Head of caudate nucleus (tissue), 42 donors: Measurements from ENCODE around the gene IARS2.
A peak's percentile ranks its signal among the peaks of the same experiment; 100 is the strongest.
"Not testable (repeated sequence)": the region's sequence is repeated elsewhere in the genome, so short reads cannot be mapped to it uniquely, and the experiment has no call there.

ENCODE experiments used
- DNase-seq, 42 donors: peaks; one replicate each; pipeline versions ENCODE4 v3.0.0 to v3.0.0-alpha.2; 2020 to 2021; ENCODE audit warnings: mixed read lengths in 7 of 42
- intact Hi-C: fragments of 100-400 bp; cut with DNase I; formaldehyde crosslinking; loops from one replicate; pipeline ENCODE4 v1.15.0; 2022

IARS2 gene

DNA sequence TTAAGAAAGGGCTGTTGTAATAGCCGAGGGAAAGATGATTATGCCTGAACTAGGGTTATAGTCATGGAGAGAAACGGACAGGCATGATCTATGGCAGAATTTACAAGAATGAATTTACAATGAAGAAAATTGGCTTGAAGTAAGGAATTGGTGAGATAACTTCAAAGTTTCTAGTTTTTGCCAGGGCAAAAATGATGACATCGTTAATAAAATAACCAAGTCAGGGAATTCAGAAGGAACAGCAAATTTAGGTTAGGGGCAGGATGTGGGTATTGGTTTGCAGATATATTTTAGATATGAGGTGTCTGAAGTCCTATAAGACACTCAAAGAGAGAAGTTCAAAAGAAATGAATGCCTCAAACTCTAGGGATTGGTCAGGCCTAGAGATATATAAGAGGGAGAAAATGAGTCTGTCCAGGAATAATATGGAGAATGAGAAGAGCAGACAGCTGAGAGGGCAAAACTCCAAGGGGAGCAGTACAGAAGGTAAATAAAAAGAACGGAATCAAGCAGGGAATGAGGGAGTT lies 62.8 kb downstream of the IARS2 start:
- no peak for DNase-seq
- intact Hi-C loops: no loop called here

DNA sequence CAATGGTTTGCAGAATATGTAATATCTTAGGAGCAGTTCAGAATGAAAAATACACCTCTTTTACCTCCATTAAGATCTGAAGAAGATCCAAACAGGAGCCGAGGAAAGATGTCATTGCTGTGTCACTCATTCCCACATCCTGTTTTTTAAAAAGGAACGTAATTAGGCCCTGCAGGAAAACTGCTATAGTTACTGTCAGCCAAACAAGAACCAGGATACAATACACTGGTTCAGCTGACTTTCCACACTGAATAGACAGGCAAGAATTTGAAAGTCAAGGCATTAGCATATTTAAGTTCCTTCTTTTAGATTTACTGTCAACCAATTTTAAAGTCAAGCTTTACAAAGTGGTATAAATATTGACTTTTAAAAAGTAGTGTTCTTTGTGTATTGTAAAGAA lies 63.8 kb downstream of the IARS2 start:
- no peak for DNase-seq

DNA sequence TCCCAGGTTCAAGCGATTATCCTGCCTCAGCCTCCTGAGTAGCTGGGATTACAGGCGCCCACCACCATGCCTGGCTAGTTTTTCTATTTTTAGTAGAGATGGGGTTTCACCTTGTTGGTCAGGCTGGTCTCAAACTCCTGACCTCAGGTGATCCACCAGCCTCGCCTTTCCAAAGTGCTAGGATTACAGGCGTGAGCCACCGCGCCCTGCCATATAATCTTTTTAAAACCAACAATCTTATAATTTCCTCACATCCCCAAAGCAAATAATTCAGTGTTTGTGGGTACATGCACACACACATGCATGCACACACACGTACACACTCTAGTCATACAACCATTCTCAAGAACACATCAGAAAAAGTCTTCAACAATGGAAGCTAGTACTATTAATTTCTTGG lies 64.6 kb downstream of the IARS2 start:
- intact Hi-C loops, DNase-seq: not testable (repeated sequence)

More for the DNA sequence above, 63.8 kb downstream of the IARS2 start:
- intact Hi-C loops: no loop called here

DNA sequence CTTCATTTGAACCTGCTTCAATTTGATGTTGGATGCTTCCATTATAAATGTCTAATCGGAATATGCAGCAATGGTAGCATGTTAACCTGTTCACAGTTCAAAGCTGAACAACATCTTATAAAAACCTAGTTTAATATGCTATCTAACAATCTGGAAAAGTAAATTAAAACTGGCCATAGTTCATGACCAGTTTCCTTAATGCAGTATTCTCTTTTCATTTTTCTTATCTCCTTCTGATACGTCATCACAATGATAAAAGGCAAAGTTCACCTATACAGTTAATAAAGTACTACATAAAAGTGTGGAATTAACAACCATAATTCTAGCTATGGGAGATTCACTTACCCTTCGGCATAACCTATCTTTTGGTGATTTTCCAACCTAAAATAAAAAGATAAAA lies 65.1 kb downstream of the IARS2 start:
- intact Hi-C loops: no loop called here

DNA sequence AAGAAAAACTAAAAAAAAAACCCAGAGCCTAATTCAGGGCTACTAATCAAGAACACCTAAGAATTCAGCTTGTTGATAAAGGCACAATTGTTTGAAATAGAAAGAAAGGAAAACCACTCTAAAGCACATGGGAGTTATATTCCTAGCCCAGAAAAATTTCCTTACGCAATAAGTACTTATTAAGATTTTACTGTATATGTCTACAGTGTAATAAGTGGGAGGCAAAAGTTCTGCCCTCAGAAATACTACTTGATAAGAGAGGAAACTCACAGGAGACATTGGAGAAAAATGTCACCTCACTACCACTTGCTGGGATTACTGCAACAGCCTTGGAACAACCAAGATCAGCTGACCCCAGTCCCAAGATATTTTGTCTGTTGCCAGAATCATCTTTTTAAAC lies 66.1 kb downstream of the IARS2 start:
- intact Hi-C loops: no loop called here
- DNase-seq: no peak

More for the DNA sequence above, 65.1 kb downstream of the IARS2 start:
- no peak for DNase-seq

DNA sequence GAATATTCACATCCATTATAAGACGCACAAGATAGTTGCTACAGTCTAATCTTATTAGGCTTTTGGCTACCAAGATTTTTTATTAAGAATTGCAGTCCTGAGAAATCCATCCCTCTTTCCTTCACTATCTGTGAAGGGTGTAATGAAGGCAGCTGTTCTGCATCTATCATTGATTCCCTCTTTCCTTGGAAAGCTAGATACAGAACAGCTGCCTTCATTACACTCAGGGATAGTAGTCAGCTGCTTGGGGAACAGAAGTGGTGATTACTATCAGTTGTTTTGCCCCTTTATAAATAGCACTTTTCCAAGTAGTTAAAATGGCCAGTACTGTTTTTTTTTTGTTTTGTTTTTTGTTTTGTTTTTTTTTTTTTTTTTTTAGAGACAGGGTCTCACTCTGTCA lies 70.2 kb downstream of the IARS2 start:
- intact Hi-C loops: no loop called here
- DNase-seq: no peak

DNA sequence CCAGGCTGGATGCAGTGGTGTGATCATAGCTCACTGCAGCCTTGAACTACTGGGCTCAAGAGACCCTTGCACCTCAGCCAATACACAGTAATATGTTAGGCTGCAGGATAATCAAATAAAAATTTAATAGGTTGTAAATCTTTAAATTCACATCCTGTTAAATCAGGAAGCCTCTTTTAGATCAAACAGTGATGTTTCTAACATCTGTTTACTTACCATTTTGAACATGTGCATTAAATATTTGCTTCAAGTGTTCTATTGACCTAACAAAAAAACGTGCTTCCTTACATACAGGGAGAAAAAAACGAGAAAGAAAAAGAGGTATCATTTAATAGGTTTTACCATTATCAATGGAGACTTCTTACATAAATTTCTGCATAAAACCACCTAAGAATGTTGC lies 70.6 kb downstream of the IARS2 start:
- DNase-seq: no peak
- intact Hi-C loops: no loop called here

DNA sequence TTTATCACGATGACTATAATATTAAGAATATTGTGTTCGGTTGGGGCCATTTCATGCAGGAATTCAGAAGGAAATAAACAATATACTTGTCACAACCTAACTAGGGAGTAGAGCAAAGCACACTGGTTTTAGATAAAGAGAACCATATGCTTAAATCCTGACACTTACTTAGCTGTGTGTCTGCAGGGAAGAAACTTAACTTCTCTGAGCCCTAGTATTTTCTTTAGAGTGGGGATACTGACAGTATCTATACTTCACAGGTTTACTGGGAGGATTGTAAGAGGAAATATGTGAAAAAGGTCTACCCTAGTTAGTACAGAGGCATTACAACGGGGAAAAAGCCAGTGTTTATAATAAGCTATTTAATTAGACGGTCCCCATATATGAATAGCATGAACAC lies 72.9 kb downstream of the IARS2 start:
- no peak for DNase-seq
- intact Hi-C loops: no loop called here

DNA sequence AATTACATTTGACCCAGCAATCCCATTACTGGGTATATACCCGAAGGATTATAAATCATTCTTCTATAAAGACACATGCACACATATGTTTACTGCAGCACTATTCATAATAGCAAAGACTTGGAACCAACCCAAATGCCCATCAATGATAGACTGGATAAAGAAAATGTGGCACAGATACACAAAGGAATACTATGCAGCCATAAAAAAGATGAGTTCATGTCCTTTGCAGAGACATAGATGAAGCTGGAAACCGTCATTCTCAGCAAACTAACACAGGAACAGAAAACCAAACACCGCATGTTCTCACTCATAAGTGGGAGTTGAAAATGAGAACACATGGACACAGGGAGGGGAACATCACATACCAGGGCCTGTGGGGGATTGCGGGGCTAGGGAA lies 76.0 kb downstream of the IARS2 start:
- DNase-seq, intact Hi-C loops: not testable (repeated sequence)

DNA sequence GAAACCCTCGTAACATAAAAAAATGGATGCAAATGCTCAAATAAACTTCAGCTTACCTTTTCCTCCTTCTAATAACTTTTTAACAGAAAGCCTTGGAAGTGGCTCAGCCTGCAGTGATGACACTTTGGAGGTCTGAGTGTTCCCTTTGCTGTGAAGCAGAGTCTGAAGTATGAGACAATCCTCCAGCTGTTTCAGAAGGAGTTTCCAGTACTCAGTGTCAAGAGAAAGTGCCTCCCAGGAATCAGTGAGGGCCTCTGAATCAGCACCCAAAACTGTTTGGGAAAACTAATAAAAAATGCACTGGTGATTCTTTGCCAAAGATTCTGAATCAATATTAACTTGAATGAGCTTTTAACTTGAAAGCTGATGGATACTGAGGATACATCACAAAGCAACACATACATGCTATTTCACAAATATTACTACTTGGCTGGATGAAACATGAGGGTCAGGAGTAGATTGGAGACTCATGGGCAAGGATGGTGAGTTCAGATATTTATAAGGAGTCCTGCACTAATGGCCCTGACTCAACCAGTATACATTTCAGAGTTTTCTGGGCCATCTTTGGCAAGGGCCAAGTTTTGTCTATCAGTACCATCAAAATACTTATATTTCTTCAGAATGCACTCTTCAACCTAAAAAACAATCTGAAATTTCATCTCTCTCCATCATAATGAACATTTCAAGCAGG lies 77.0 kb downstream of the IARS2 start:
- intact Hi-C loops: no loop called here
- DNase-seq: no peak

DNA sequence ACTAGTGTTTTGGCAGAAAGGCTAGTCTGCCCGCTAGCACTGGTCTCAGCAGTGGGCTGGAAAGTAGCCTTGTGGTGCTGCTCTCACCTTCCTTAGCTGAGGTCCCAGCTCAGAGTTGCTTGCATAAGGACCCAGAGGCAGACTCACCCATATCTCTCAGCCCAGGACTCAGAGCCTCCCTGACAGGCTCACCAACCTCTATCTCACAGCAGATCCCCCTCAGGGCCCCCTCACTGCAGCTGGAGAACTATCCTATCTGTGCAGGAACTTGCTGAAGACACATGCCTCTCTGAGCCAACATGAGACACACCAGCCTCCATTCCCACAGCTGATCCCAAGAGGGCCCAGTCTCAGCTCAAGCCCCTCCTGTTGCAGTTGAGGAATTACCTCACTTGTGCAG lies 82.6 kb downstream of the IARS2 start:
- intact Hi-C loops: no loop called here
- no peak for DNase-seq

DNA sequence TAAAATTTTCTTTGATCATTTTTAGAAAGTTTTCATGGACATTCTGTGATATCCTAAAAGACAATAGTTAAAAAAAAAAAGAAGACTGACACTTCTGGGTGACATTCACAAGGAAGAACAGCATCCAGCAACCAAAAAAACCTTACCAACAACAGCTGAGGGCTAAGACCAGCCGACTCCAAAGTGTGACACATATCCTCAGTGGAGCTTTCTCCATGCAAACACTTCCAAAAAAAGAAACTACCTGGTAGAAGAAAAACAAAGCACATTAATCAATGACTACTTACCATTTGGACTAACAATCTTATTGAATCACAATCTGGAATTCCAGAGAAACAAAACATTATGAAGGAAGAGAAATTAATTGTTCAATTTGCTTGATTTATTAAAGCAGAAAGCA lies 88.2 kb downstream of the IARS2 start:
- DNase-seq: no peak
- intact Hi-C loops: no loop called here

DNA sequence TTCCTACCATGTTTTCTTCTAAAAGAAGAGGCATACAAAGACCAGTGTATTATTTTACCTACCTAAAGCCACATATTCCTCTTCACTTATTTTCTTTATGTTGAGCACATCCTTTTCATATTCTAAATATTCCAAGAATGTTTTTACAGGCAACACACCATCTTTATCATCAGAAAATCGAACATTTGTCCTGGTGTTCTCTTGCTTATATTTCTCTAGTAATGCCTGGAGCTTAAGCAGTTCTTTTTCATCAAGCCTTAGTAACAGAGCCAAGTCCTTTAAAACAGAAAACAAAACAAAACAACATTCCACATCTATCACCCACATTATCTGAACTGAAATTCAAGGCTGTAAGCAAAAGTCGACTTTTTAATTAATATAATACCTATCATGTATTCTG lies 88.7 kb downstream of the IARS2 start:
- no peak for DNase-seq
- intact Hi-C loops: no loop called here

DNA sequence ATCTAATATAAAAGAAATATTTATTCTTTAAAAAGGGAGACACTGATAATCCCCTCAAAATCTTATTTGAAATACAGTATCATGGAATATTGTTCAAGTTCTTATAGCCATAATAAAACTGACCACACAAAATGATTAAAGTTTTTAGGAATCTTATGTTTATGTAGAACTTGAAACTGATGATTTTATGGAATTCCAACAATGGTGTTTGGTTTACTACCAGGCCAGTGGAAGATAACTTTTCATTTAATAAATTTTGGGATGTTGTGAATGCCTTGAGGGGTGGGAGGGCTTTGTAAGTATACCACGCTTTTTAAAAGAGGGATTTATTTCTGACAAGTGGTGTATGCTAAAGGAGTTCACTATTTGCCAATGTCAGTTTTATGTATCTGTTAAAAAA lies 90.6 kb downstream of the IARS2 start:
- intact Hi-C loops: no loop called here
- DNase-seq: no peak

DNA sequence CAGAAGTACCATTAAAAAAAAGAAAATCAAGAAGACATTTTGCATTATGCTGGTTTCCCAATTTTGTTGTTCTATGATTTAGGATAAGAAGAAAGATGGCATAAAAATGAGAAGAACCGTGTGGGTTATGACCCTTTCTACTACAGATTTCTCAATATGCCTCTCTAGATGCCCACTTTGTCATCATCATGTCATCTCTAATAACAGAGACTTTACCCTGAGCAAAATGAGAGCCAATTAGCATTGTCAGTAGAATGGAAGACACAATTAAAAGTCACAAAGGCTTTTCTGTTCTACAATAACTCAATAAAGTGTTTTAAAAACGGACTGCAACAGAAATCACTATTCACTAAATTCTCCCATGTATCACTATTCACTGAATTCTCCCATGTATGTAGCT lies 92.8 kb downstream of the IARS2 start:
- intact Hi-C loops: no loop called here
- DNase-seq: no peak

DNA sequence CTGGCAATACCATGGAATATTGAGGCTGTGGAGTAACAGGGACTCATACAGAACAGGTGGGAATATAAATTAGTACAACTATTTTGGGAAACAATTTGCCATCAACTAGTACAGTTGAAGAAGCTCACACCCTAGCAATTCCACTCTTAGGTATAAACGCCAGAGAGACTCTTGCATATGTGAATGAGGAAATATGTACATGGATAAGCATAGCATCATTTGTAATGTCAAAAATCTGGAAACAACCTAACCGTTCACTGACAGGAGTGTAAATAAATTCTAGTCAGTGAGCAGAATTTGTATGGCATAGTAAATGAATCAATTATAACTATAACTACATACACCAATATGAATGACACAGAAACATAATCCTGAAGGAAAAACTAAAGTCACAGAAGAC lies 94.6 kb downstream of the IARS2 start:
- DNase-seq: no peak
- intact Hi-C loops: no loop called here

DNA sequence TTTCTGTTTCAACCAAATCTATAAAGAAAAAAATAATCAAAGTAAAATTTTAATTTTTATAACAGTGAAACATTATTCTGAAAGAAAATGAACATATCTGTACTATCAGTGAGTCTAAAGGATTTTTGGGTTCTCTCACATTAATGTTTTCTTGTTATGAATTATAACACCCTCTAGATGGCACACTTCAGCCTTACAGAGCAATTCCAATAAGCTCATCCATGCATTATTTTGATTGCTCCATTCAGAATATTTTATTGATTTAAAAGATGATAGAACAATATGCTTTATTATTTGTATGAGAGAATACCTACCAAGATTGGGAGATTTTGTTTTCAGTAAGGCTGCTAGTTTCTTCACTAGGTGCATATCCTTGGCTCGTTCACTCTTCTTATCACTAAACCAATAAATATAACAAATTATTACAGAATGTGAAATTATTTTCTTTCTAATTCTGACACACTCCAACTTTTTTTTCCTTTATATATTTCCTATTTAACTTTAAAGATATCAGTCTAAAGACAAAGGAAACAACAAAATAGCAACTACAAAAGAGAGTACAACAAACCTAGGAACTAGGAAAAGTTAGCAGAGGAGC lies 95.9 kb downstream of the IARS2 start:
- DNase-seq: no peak
- intact Hi-C loops: no loop called here

DNA sequence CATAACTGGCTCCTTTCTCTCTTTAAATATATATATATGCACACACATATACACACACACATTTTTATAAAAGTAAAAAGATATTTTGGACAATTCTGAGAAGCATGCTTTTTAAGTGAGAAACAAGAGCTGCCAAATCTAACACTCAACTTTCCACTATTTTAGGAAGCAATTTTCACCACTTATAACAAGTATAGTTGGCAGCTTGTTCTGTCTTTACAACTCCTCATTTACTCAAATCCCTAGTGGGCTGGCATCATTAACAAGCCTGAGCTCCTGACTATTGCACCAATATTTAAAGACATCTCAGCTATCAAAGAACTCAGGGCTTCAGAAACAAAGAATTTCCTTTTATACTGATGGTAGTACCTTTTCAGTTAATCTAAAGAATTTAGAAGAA lies 101.8 kb downstream of the IARS2 start:
- DNase-seq: peak in 2 of 42 donors; percentile 18 to 37
- intact Hi-C loops: no loop called here
